ENCODE results near the gene LRRC15. TPM values are rescaled to one million over a fixed set of nuclear protein-coding genes. Genes with fewer than 3 reads are reported as not detected.

Gene LRRC15
- total and polyA plus RNA-seq, 2 experiments from 2014 or later: 0.06 TPM; not detected in 1

GRCh38 chr3:194306771-194307640 is 62.5 kb downstream of the LRRC15 start:
- no peak for TF ChIP-seq CTCF (IDR thresholded peaks at IDR 0.05; ENCODE audit: low read depth, low read length)
- Histone ChIP-seq H3K4me1 (ENCODE audit: low read depth) (peaks cover 37% of the 10 kb centered on the region), H3K27me3 (no peaks in the 10 kb centered on the region), H3K27ac (no peak overlapping the region), H3K36me3 (no peaks in the 10 kb centered on the region), H3K4me3 (no peak overlapping the region), H3K9me3 (ENCODE audit: low read depth) (no peaks in the 10 kb centered on the region)
- DNase-seq (ENCODE audit: low read depth in 1 of 2, low spot score in 1 of 2): no peak

DNA sequence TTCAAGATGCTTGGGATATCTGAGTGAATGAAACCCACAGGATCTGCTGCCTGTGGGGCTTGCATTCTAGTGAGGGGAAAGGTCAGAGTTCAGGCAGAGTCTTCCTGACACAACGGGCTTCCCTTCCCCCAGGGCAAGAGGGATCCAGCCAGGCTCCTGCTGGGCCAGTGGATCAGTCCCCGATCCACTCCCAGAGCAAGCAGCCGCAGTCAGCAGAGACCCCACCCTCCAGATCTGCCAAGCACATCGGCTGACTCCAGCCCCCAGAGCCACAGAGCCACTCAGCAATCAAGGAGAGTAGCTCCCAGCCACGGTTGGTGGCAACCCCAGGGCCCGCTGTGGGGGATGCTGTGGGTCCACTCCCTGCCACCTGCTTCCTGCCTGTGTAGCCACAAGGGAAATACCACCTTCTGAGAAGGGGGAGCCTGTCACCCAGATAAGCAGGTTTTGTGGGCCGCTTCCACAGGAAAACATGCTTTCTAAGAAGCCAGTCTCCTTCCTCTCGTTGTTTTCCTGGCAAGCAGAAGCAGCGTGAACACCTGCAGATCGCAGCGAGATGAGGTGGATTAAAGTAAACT is 63.3 kb downstream of the LRRC15 start:
- Histone ChIP-seq H3K36me3 (no peaks in the 10 kb centered on the region), H3K27me3 (no peaks in the 10 kb centered on the region), H3K9me3 (ENCODE audit: low read depth) (no peaks in the 10 kb centered on the region), H3K4me1 (ENCODE audit: low read depth) (peaks cover 42% of the 10 kb centered on the region), H3K27ac (no peak overlapping the region), H3K4me3 (no peak overlapping the region)
- DNase-seq (ENCODE audit: low read depth in 1 of 2, low spot score in 1 of 2): no peak
- no peak for TF ChIP-seq CTCF (IDR thresholded peaks at IDR 0.05; ENCODE audit: low read depth, low read length)

DNA sequence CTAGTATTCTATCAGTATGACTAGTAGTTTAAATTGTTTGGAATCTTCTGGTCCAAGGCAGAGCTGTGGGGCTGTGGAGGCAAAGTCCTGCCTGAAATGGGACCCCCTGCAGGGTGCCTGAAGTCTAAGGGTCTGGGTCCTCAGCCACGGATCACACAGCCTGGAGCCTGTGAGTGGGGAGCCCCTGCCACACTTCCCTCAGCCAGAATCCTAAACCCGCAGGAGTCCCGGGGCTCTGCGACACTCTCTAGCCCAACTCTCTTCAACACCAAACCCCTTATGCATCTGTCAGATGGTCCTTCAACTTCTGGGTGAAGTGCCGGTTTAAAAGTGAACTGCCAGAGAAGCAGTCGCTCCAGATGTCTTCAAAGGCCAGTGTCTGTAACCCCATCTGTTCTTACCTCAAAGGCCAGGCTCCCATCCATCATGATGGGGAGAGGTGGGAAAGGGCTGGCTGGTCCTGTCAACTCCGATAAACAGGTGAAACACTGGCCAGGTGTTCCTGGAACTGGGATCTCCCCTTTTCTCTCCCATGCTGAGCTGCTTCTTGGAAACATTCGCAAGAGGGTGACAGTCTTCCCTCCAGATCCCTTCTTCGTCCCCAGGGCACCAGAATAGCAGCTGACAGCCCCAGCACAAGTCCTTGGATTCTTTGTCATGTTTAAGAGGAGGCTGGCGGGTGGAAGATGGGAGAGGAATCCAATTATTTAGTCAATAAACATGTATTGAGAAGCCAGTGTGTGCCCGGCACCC is 64.0 kb downstream of the LRRC15 start:
- H3K4me3 ChIP-seq: no peak overlapping the region
- H3K9me3 ChIP-seq (ENCODE audit: low read depth): no peaks in the 10 kb centered on the region
- no peak for TF ChIP-seq CTCF (IDR thresholded peaks at IDR 0.05; ENCODE audit: low read depth, low read length)
- no peaks in the 10 kb centered on the region for H3K27me3 ChIP-seq
- no peak for DNase-seq (ENCODE audit: low read depth in 1 of 2, low spot score in 1 of 2)
- H3K36me3 ChIP-seq: no peaks in the 10 kb centered on the region
- H3K4me1 ChIP-seq (ENCODE audit: low read depth): peaks cover 45% of the 10 kb centered on the region
- no peak overlapping the region for H3K27ac ChIP-seq

Other genes with a start within 250 kb of the LRRC15 start
- 22.6 and 43.2 TPM in 2 replicates for gene HES1, start 233.6 kb downstream of the LRRC15 start, total RNA-seq
- 22.2 and 33.9 TPM in 2 replicates for gene HES1, start 233.6 kb downstream of the LRRC15 start, polyA plus RNA-seq
- 0.36 and 0.56 TPM in 2 replicates for gene CPN2, start 18.4 kb downstream of the LRRC15 start, total RNA-seq
- 0.88 and 1.3 TPM in 2 replicates for gene CPN2, start 18.4 kb downstream of the LRRC15 start, polyA plus RNA-seq
- gene GP5, start 29.5 kb upstream of the LRRC15 start, total RNA-seq: 0.83 and 0.95 TPM in 2 replicates
- gene GP5, start 29.5 kb upstream of the LRRC15 start, polyA plus RNA-seq: 0.21 TPM in 1 of 2 replicates, not detected in the other
- 262 and 293 TPM in 2 replicates for gene ATP13A3, start 117.3 kb upstream of the LRRC15 start, total RNA-seq
- gene ATP13A3, start 117.3 kb upstream of the LRRC15 start, polyA plus RNA-seq: 51.8 and 74.5 TPM in 2 replicates